HG02623 (cell line): ENCODE measurements around the gene CPLX1.
A peak's percentile ranks its signal among the peaks of the same experiment; 100 is the strongest.
"Not testable (repeated sequence)": the region's sequence is repeated elsewhere in the genome, so short reads cannot be mapped to it uniquely, and the experiment has no call there.

ENCODE experiments used
- ATAC-seq: cut with Tn5 transposase; IDR thresholded peaks from one replicate; pipeline ENCODE4 v1.9.1; 2021; ENCODE audit warnings: moderate library complexity; ENCODE audit not compliant: unreplicated experiment

CPLX1 gene

GRCh38 chr4:762211-763190 is 63.4 kb downstream of the CPLX1 start:
- no peak for ATAC-seq

DNA sequence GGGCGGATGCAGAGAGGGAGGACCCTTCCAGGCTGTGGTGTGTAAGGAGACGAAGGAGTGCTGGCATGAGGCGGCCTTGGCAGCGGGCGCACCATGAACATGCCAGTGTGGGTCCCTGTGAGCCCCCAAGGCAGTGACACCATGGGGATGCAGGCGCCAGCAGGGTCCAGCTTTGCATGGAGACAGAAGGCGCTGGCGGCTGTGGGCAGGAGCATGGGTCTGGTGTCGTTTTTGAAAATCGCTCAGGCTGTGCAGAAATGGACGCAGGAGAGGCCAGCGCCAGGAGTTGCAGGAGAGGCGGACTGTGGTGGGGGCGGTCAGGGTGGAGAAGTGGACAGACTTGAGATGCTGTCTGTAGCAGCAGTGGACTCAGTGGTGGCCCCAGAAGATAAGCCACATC is 64.2 kb downstream of the CPLX1 start:
- no peak for ATAC-seq

DNA sequence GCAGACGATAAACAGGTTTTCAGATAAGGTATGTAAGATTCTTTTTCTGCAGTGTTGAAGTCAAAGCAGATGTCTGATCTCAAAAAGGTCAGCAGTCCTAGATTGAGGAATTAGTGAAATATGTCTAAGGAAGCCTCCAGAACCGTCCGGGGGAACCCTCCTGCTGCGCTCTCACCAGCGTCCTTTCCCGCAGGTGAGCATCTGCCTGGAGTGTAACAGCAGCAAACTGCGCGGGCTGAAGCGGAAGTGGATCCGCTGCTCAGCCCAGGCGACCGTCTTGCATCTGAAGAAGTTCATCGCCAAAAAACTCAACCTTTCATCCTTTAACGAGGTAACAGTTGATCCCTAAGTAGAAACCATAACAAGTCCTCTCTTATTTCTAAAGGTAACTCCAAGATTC is 64.8 kb downstream of the CPLX1 start:
- no peak for ATAC-seq

- ATAC-seq = no peak
Observed at GRCh38 chr4:760616-761015, 65.3 kb downstream of the CPLX1 start.

DNA sequence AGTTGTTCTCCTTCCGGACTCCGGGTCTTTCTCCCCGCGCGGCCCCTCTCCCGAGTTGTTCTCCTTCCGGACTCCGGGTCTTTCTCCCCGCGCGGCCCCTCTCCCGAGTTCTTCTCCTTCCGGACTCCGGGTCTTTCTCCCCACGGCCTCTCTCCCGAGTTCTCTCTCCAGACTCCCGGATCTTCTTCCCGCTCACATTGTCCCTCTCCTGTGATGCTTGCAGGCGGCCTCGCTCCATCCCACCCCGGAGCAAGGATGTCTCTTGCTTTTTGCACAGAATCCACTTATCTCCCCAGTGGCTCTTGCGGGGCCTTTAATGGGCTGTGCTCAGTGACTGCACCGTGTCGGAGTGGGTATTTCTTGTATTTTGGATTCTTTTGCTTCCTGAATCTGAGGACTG is 66.1 kb downstream of the CPLX1 start:
- ATAC-seq = not testable (repeated sequence)

DNA sequence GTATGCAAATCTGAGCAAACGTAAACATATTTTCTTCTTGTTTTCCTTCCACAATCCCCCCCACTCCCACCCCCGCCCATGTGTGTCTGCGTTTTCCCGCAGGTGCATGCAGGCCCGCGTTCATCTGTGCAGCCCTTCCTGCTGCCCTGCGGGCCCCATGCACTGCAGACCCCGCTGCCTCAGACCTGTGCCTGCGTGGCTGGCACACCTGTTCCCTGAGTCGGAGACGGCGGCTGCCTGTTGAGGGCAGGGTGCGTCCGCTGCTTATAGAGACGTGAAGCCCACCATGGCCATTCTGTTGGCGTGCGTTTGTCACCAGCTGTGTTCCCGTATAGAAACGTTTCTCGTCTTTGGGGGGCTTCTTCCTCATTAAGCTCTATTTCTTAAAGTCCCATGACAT is 68.8 kb downstream of the CPLX1 start:
- ATAC-seq = no peak

DNA sequence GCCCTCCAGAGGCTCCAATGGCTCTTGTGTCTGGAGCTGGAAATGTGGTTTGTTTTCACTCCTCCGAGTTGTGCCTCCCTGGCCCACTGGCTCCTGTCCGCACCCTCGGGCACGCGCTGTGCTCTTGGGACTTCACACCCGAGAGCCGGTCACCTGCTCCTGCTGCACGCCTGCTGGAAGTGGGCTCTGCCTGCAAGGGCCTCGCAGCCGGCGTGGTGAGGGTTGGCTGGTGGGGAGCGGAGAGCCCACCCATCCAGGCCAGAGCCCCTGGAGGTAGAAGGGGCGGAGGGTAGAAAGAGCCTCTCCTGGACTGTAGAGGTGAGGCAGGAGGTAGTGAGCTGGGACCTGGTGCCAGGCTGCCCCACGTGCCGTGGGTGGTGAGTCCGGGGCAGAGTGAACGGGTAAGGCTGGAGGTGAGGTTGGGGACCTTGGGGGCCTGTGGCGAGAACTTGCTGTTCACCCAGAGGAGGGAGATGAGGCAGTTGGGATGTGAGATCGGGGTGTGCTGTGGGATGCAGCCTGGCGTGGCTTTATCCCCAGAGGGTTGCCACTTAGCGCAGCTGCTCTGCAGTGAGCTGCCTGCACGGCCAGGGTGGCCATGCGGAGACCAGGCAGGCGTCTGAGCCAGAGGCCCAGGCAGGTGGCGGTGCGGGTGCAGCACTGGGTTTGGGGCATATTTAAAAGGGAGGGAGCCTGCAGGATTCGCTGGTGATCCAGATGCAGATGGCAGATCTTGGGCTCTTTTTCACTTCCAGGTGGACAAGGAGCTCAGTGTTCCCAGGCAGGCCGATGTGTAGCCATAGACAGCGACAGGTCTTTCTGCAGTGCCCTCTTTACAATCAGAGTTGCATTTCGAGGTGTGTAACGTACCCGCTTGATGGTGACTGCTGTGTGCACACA is 71.5 kb downstream of the CPLX1 start:
- ATAC-seq = no peak

- ATAC-seq = not testable (repeated sequence)
Observed at GRCh38 chr4:753186-753585, 72.7 kb downstream of the CPLX1 start.

GRCh38 chr4:752196-752861 is 73.6 kb downstream of the CPLX1 start:
- no peak for ATAC-seq

GRCh38 chr4:751676-752075 is 74.3 kb downstream of the CPLX1 start:
- ATAC-seq = no peak

DNA sequence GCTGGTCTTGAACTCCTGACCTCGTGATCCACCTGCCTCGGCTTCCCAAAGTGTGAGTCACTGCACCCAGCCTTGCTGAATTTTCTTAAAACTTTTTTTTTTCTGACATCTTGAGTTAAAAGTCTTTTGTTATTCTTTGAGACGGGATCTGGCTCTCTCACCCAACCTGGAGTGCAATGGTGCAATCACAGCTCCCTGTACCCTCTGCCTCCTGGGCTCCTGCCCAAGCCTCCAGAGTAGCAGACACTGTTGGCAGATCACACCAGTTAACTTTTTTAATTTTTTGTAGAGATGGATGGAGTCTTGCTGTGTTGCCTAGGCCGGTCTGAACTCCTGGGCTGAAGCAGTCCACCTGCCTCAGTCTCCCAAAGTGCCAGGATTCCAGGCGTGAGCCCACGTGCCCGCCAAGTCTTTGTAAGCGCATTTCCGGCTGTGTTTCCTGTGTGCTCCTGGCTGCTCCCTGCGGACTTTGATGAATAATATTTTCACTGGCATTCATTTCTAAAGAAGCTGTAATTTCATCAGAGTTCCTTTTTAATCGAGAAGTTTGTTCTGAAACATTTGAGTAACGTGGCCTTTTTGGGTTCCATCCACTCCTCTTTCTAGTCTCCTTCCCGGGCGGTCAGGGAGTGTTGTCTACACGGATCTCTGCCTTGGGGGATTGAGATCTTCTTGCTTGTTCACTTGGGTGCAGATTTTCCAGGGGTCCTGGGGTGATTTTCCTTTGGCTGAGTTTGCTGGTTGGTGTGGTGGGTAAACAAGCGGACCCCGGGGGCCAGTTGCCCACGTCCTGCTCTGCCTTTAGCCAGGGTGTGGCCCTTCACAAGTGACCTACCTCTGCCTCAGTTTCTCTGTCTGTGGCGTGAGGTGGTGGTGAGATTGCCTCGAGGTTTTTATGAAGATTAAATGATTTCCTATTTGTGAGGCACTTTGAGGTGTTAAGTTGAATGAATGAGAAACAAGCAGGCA is 75.9 kb downstream of the CPLX1 start:
- ATAC-seq = no peak

- no peak for ATAC-seq
Observed at GRCh38 chr4:748461-748860, 77.5 kb downstream of the CPLX1 start.

GRCh38 chr4:747546-748170 is 78.3 kb downstream of the CPLX1 start:
- no peak for ATAC-seq

GRCh38 chr4:744212-744841 is 81.6 kb downstream of the CPLX1 start:
- no peak for ATAC-seq

DNA sequence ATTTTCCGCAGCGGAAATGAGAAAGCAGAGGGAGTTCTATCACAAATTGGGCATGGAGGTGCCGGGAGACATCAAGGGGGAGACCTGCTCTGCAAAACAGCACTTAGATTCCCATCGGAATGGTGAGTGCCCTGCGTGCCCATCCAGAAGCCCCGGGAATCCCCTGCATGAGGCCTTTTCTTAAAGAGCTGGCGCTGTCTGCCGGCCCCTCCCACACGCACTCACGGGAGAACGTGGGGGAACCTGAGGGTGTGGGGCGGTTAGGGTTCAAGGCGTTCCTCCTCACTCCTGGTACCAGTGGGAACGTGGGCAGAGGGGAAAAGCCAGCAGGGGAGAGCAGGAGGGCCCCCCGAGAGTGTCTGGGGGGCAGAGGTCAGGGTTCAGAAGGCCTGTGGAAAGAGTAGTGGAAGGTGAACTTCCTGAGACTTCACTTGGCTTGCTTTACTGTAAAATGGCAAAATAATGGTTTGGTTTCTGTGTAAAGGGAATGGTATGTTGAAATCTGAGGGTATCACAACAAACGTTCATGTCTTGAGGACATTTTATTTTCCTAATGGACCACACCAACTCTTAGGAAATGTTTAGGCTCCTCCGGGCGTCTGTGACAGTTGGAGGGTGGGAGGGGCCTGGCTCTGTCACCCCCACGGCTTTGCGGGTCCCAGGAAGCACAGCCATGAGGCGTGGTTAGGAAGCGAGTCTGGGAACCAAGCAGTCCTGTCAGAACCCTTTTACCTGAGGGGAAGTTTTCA is 82.3 kb downstream of the CPLX1 start:
- ATAC-seq = no peak

DNA sequence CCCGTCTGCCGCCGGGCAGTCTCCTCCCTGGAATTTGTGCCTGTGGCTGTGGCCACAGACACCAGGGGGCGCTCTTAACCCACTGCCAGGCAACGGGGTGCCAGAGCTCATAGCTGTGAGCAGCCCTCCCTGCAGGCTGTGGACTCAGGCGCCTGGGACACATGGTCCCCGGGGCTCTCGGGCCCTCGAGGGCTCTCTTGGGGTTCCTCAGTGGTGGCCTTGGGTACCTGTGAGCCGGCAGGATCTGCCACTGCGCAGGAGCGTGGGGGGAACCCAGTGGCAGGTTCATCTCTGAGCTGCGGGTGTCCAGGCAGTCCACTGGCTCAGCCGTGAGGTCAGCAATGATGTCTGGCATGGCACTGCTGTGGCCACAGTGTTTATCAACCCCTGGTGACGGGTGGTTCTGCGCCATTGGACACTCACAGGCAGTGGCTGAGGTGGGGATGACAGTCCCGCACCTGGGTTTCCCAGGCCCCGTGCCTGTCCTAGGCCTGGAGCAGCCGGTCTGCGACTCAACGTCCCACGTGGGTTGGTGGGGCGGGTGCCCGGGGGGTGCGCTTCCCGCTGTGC is 83.1 kb downstream of the CPLX1 start:
- ATAC-seq = peak; percentile 55

GRCh38 chr4:742096-742741 is 83.7 kb downstream of the CPLX1 start:
- ATAC-seq = no peak
